ENCODE data around the gene EPHA1. TPM values are rescaled to one million over a fixed set of nuclear protein-coding genes. Genes with fewer than 3 reads are reported as not detected.

Gene EPHA1
- total RNA-seq, 3 donors from 2014 or later (not counting 1 experiment from before 2014, with no cell fraction given): 1.0 to 1.2 TPM; not detected in 1

DNA sequence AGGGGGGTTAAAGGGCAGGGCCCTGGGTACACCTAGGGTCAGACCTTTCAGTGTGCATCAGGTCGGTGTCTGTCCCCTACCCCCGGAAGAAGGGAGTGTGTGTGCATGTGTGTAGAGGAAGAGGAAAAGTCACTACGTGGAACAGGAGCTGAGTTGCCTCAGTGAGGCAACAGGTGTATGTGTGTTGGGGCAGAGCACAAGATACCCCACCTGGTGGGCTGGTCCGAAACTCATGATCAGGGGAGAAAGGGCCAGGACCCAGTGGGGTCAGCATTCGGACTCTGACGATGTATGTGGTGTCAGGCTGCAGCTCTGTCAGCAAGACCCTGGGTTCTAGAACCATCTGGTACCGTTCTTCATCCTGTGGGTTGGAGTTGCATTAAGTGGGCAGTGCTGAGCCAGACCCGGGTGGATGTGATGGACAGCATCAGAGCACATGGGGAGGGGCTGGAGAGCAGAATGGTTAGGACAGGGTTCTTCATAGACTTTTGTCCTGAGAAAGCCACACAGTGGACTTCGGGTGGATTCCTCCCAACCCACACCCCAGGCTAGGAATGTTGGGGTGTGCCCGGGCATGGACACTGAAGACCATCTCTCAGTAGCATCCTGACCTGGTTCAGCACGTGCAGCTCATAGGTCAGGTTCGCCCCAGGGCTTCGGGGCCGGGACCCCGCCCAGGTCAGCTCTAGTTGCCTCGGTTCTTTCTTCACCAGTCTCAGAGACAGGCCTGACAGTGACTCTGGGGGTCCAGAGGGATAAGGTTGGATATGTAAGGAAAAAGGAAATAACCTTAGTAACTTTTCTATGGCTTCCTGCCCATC is 10.7 kb downstream of the EPHA1 start:
- Histone ChIP-seq H3K27me3 (ENCODE audit: control insufficient read depth, insufficient read depth, low read length) (no peaks in the 10 kb centered on the region), H3K27ac (ENCODE audit: low read length) (no peak overlapping the region), H3K4me1 (ENCODE audit: control insufficient read depth, insufficient read depth, low read length) (peaks cover 15% of the 10 kb centered on the region), H3K36me3 (ENCODE audit: control insufficient read depth, insufficient read depth, low read length) (peaks cover 2% of the 10 kb centered on the region), H3K4me3 (ENCODE audit: low read length) (no peak overlapping the region), H3K9me3 (ENCODE audit: control insufficient read depth, insufficient read depth, low read length) (no peaks in the 10 kb centered on the region)
- Mint-ChIP-seq H3K4me1 (peaks cover 11 to 19% of the 10 kb centered on the region in 2 donors), H3K36me3 (no peaks in the 10 kb centered on the region), H3K27me3 (ENCODE audit: low read depth in 2 of 2) (no peaks in the 10 kb centered on the region), H3K4me3 (no peak overlapping the region), H3K9me3 (no peaks in the 10 kb centered on the region), H3K27ac (no peak overlapping the region)
- no peak for ATAC-seq
- DNase-seq: no peak
- intact Hi-C loops (cut with micrococcal nuclease): no loop called here
- WGBS (ENCODE audit: insufficient coverage): 90% methylated on average over 16 of the region's 16 CpGs
- no peak for TF ChIP-seq CTCF (IDR thresholded peaks at IDR 0.05)

DNA sequence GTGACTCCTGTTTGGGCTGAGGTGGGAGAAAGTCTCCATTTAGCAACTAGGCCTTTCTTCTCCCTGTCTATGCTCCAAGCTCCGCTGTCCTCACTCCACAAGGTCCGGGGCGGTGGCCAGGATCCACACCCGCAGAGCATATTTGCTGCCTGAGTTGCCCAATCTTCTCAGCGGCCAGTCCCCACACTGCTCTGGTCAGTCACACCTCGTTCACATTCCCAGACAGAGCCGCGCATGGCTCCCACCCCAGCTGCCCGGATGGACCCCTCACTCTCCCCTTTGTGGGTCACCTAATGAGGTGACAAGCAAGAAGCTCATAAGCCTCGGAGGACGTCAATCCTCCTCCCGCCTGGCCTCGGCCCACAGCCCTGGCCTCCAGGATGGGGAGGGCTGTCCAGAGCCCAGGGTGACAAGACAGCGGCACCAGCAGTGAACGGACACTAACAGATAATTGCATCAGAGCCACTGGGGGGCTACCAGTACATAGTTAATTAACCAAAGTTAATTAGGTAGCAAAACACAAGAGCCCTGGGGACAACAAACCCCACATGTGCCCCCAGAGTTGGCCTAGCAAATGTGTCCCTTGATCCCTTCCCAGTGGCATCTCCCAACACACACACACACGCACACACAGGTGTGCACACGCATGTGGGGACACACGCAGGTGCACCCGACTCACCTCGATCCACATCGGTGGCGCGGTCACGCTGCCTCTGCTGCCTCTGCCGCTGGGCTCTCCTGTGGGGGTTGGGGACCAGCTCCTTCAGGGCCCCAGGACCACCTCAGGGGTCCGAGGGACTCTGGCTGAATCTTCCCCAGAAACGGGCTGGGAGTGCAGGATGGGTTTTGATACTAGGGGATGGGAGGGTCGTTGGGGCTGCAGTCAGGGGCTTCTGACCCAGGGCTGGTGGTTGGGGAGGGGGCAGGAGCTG is 11.8 kb downstream of the EPHA1 start:
- Histone ChIP-seq H3K9me3 (ENCODE audit: control insufficient read depth, insufficient read depth, low read length) (no peaks in the 10 kb centered on the region), H3K4me3 (ENCODE audit: low read length) (no peak overlapping the region), H3K36me3 (ENCODE audit: control insufficient read depth, insufficient read depth, low read length) (peaks cover 4% of the 10 kb centered on the region), H3K4me1 (ENCODE audit: control insufficient read depth, insufficient read depth, low read length) (peaks cover 15% of the 10 kb centered on the region), H3K27ac (ENCODE audit: low read length) (no peak overlapping the region), H3K27me3 (ENCODE audit: control insufficient read depth, insufficient read depth, low read length) (no peaks in the 10 kb centered on the region)
- intact Hi-C loops (cut with micrococcal nuclease): no loop called here
- Mint-ChIP-seq H3K4me1 (peaks cover 11 to 19% of the 10 kb centered on the region in 2 donors), H3K36me3 (no peaks in the 10 kb centered on the region), H3K4me3 (no peak overlapping the region), H3K27me3 (ENCODE audit: low read depth in 2 of 2) (no peaks in the 10 kb centered on the region), H3K9me3 (no peaks in the 10 kb centered on the region), H3K27ac (no peak overlapping the region)
- DNase-seq: no peak
- 90% methylated on average over 28 of the region's 28 CpGs for WGBS (ENCODE audit: insufficient coverage)
- no peak for TF ChIP-seq CTCF (IDR thresholded peaks at IDR 0.05)
- ATAC-seq: no peak

DNA sequence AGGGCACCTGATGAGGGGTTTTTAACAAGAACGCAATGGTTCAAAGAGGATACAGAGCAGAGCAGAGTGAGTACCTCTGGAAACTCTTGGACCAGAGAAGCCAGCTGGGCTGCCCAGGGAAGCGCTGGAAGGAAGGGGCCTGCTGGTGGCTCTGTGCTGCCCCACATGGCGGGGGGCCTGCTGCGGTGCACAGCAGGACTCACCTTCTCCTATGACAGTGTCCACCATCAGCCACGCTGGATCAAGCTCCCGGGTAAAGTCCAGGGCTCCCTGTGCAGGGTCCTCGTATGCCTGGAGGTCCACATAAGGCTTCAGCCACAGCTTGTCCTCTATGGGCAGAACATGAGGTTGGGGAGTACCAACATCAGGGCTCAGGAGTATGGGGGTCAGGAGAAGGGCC is 12.5 kb downstream of the EPHA1 start:
- Histone ChIP-seq H3K4me3 (ENCODE audit: low read length) (no peak overlapping the region), H3K27me3 (ENCODE audit: control insufficient read depth, insufficient read depth, low read length) (no peaks in the 10 kb centered on the region), H3K27ac (ENCODE audit: low read length) (no peak overlapping the region), H3K36me3 (ENCODE audit: control insufficient read depth, insufficient read depth, low read length) (peaks cover 10% of the 10 kb centered on the region), H3K9me3 (ENCODE audit: control insufficient read depth, insufficient read depth, low read length) (no peaks in the 10 kb centered on the region), H3K4me1 (ENCODE audit: control insufficient read depth, insufficient read depth, low read length) (peaks cover 15% of the 10 kb centered on the region)
- TF ChIP-seq CTCF (IDR thresholded peaks at IDR 0.05): no peak
- H3K4me3 Mint-ChIP-seq: no peak overlapping the region
- H3K9me3 Mint-ChIP-seq: no peaks in the 10 kb centered on the region
- intact Hi-C loops (cut with micrococcal nuclease): no loop called here
- H3K27me3 Mint-ChIP-seq (ENCODE audit: low read depth in 2 of 2): no peaks in the 10 kb centered on the region
- 84% methylated on average over 7 of the region's 7 CpGs for WGBS (ENCODE audit: insufficient coverage)
- H3K36me3 Mint-ChIP-seq: no peaks in the 10 kb centered on the region
- no peak overlapping the region for H3K27ac Mint-ChIP-seq
- no peak for DNase-seq
- no peak for ATAC-seq
- H3K4me1 Mint-ChIP-seq: peaks cover 11 to 19% of the 10 kb centered on the region in 2 donors
